ENCODE data around the gene RHBDF2.
"Not testable (repeated sequence)": the region's sequence is repeated elsewhere in the genome, so short reads cannot be mapped to it uniquely, and the experiment has no call there.

RHBDF2 gene

GRCh38 chr17:76537578-76538280 is 36.5 kb upstream of the RHBDF2 start, which contains the start of gene CYGB:
CYGB (minus strand) TSS chr17:76537709; CDS start chr17:76537542, 167 bp downstream.
- no peak for DNase-seq

DNA sequence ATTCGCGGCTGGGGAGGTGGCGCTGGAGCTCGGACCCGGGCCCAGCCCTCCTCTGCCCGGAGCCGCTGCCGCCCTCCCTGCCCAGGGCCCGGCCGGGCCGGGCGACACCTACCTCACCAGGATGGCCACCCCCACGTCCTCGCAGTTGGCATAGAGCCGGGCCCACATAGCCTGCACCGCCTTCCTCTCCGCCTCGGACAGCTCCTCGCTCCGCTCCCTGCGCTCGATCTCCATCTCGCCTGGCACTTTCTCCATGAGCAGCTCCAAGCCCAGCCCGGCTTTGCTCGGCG is 36.0 kb upstream of the RHBDF2 start:
- no peak for DNase-seq

GRCh38 chr17:76536511-76537287 is 35.5 kb upstream of the RHBDF2 start:
- DNase-seq: no peak

DNA sequence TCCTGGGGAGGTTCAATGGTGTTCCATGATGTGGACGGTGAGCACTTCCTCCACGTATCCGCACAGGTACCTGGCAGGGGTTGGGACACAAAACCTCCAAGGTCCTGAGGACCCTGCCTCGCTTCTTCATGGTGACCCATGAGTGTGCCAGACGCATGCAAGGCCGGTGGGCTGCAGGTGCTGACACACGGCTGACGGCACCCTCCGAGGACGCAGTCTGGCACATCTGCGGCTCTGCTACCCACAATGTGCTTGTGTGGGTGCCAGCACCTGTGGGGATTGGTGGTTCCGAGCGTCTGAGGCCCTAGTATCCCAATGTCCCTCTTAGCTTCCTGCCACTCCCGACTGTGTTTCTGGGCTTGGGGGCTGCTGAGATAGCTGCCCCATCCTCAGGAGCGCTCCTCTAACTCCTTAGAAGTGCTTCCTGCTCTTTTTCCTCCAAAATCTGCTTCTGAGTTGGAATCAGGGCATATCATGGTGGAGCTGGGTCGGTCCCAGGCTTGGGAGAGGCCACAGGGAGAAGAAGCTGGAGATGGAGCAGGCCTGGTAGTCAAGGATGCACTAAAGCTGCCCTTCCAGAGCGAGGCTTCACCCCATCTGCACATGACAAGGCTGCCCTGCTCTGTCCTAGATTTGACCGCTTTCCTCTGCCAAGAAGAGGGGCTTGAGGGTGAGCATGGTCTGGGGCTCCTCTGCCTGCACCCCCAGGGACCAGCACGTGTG is 34.7 kb upstream of the RHBDF2 start:
- no peak for DNase-seq

DNA sequence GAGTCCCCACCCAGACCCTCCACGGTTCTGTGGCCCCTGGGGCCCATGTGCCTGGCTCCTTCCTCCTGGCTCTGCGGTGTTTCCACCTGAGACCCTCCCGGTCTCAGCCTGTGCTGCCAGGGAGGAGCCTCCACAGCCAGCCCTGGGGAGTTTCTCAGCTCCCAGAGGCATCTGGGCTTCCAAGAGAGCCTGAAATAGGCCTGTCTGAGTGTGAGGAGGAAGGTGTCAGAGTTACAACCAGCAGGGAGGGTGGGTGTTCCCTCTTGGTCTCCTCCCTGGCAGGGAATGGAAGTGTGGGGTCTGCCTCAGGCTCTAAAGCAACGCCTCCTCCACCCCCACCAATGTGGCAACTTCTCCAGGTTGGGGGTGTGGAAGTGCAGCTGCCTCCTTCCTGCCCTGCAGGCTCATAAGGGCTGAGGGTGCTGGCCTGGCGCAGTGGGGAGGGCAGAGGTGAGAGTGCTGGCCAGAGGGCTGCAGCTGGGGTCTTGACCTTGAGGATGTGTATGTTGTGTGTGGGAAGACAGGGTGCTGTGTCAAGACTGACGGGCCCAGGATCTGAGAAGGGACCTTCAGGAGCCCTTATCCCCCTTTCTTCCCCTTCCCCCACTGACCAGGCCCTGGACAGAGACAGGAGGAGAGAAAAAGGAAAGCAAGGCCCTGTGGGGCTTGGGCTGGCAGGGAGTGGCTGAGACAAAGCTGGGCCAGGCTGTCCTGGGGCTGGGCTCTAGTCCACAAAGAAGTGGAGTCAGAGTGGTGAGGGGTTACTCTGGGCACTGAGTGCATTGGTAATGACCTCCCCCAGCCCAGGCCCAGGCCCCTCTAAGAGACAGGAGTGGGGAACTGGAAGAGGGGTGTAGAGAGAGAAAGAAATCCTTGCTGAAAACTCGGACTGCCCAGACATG is 33.9 kb upstream of the RHBDF2 start:
- peak; percentile 44 for DNase-seq

DNA sequence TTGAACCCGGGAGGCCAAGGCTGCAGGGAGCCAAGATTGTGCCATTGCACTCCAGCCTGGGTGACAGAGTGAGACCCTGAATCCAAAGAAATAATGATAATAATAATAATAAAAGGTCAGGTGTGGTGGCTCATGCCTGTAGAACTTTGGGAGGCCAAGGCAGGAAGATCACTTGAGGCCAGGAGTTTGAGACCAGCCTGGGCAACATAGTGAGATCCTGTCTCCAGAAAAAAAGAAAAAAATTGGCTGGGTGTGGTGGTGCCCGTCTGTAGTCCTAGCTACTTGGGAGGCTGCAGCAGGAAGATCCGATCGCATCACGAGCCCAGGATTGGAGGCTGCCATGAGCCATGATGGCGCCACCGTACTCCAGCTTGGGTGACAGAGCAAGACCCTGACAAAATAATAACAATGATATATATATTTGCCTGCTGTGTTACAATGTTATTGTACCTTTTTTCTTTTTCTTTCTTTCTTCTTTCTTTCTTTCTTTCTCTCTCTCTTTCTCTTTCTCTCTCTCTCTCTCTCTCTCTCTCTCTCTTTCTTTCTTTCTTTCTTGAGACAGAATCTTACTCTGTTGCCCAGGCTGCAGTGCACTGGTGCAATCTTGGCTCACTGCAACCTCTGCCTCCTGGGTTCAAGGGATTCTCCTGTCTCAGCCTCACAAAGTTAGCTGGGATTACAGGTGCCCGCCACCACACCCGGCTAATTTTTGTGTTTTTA is 32.6 kb upstream of the RHBDF2 start:
- not testable (repeated sequence) for DNase-seq

DNA sequence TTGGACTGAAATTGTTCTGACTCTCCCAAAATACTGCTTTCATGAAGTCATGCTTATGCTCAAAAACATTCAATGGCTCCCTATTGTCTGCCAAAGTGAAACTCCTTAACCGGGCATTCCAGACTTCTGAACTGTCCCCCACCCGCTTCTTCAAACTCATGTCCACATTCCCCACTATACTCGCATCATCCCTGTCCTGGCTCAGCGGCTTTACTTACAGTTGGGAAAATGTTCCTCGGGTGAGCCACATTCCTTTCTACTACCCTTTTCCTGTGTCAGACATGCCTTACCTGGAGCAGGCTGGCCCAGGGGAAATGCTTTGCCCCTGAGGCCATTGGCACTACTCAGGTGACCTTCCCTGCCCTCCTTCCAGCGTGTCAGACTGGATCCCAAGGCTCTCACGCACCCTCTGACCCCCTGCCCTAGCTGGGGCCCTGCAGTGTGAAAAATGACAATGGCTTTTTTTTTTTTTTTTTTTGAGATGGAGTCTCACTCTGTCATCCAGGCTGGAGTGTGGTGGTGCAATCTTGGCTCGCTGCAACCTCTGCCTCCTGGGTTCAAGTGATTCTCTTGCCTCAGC is 30.9 kb upstream of the RHBDF2 start:
- DNase-seq: no peak

DNA sequence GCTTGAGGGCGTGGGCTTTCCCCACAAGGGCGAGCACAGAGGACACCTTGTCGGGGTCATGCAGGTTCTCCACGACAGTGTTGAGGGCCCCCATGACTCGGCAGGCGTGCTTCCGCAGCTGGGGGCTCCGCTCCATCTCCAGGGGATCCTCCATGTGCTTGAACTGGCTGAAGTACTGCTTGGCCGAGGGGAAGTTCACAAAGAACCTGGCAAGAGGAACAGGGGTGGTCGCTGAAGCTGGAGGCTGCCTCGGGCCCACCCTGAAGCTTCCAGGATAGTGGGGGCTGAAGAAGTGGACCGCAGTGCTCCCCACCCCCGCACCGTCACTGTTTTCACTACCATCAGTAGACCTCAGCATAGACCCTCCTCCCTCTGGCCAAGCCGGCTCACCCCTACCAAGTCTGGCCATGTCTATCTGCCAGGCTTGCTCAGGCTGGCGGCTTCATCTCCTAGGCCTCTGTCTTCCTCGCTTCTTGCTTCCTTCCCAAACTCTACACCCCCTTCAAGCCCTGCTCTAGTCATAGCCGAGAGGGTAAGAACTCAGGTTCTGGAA is 30.3 kb upstream of the RHBDF2 start:
- DNase-seq: no peak

DNA sequence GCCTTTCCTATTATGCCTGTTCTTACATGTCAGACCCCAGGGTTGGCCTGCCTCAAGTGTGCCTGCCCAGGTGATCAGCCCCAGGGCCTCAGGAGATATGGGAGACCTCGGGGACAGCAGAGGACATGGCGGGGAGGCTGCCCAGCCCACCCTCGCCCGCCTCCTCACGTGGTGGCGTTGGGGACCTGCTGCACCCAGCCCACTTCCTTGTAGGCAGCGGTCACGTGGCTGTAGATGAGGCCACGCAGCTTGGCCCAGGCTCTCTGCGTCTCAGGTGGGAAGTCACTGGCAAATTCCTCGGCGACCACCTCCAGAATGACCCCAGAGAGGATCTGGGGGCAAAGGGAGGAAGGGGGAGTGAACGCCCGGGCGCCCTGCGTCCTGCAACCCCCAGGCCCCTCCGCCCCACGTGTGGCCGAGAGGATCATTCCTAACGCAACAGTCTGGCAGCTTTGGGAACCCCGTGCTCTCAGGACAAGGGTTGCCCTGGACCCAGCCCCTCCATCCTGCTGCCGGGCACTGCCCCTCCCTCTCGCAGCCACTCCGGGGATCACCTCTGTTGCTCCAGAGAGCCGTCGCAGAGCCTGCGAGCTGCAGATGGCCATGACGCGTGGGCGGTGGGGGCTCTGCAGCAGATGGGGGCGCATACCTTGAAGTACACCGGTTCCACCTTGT is 29.7 kb upstream of the RHBDF2 start:
- DNase-seq: no peak

GRCh38 chr17:76530095-76530723 is 29.0 kb upstream of the RHBDF2 start:
- no peak for DNase-seq

- no peak for DNase-seq
Measured at GRCh38 chr17:76529224-76530094, 28.2 kb upstream of the RHBDF2 start.

- no peak for DNase-seq
Measured at GRCh38 chr17:76528528-76529223, 27.5 kb upstream of the RHBDF2 start.

GRCh38 chr17:76528156-76528527 is 26.9 kb upstream of the RHBDF2 start:
- DNase-seq: no peak

GRCh38 chr17:76527430-76528111 is 26.3 kb upstream of the RHBDF2 start:
- no peak for DNase-seq

GRCh38 chr17:76527016-76527415 is 25.8 kb upstream of the RHBDF2 start:
- DNase-seq: not testable (repeated sequence)

- not testable (repeated sequence) for DNase-seq
Measured at GRCh38 chr17:76525513-76525833, 24.2 kb upstream of the RHBDF2 start.

GRCh38 chr17:76524598-76525512 is 23.6 kb upstream of the RHBDF2 start:
- DNase-seq: no peak

Measured in NCI-H2171 (cell line).